ENCODE measurements around the gene ADAMTS19.

ADAMTS19 gene

DNA sequence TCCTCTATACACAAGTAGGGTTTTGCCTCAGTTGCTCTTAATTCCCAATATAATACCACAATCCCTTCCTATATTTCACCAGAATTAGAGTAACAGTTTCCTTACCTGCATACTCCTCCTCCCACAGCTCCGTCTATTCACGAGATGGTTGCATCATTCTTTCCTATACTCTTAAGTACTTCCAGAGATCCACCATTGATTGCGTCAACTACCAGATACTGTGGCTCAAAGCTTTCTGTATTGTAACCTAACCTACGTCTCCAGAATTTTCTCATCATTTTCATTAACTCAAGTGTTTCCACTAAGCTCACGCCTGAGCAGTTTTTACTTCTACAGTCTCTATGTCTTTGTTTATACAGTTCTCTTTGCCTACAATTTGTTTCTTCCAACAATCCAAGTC, 256.6 kb downstream of the ADAMTS19 start:
- in situ Hi-C loops (cut with HindIII; ENCODE audit: low pct_ligation_motif_present, low sequenced_read_pairs): no loop called here
- no peak for DNase-seq
- no peak overlapping the region for H3K27ac ChIP-seq
- no peak for TF ChIP-seq CTCF (IDR thresholded peaks at IDR 0.05; ENCODE audit: low read depth, low read length, missing control alignments)
- H3K27me3 ChIP-seq (replicated peaks): no peaks in the 10 kb centered on the region
- no peaks in the 10 kb centered on the region for H3K36me3 ChIP-seq (replicated peaks)
- H3K4me3 ChIP-seq (ENCODE audit: low read depth, low read length): no peak overlapping the region

- in situ Hi-C loops (cut with HindIII; ENCODE audit: low pct_ligation_motif_present, low sequenced_read_pairs): no loop called here
- no peak for TF ChIP-seq CTCF (IDR thresholded peaks at IDR 0.05; ENCODE audit: low read depth, low read length, missing control alignments)
Observed at GRCh38 chr5:129717751-129718310, 257.7 kb downstream of the ADAMTS19 start.

GRCh38 chr5:129718471-129719090, 258.5 kb downstream of the ADAMTS19 start:
- DNase-seq: no peak
- H3K4me3 ChIP-seq (ENCODE audit: low read depth, low read length): no peak overlapping the region
- no peaks in the 10 kb centered on the region for H3K27me3 ChIP-seq (replicated peaks)
- H3K27ac ChIP-seq: no peak overlapping the region
- in situ Hi-C loops (cut with HindIII; ENCODE audit: low pct_ligation_motif_present, low sequenced_read_pairs): no loop called here
- TF ChIP-seq CTCF (IDR thresholded peaks at IDR 0.05; ENCODE audit: low read depth, low read length, missing control alignments): no peak
- no peaks in the 10 kb centered on the region for H3K36me3 ChIP-seq (replicated peaks)

More at GRCh38 chr5:129717751-129718310, 257.7 kb downstream of the ADAMTS19 start:
- Histone ChIP-seq H3K27me3 (replicated peaks) (no peaks in the 10 kb centered on the region), H3K36me3 (replicated peaks) (no peaks in the 10 kb centered on the region), H3K27ac (no peak overlapping the region), H3K4me3 (ENCODE audit: low read depth, low read length) (no peak overlapping the region)
- no peak for DNase-seq

GRCh38 chr5:129724222-129724621, 264.1 kb downstream of the ADAMTS19 start:
- in situ Hi-C loops (cut with HindIII; ENCODE audit: low pct_ligation_motif_present, low sequenced_read_pairs): no loop called here
- DNase-seq: no peak
- no peak overlapping the region for H3K4me3 ChIP-seq (ENCODE audit: low read depth, low read length)
- TF ChIP-seq CTCF (IDR thresholded peaks at IDR 0.05; ENCODE audit: low read depth, low read length, missing control alignments): no peak
- H3K36me3 ChIP-seq (replicated peaks): no peaks in the 10 kb centered on the region
- no peaks in the 10 kb centered on the region for H3K27me3 ChIP-seq (replicated peaks)
- H3K27ac ChIP-seq: no peak overlapping the region

DNA sequence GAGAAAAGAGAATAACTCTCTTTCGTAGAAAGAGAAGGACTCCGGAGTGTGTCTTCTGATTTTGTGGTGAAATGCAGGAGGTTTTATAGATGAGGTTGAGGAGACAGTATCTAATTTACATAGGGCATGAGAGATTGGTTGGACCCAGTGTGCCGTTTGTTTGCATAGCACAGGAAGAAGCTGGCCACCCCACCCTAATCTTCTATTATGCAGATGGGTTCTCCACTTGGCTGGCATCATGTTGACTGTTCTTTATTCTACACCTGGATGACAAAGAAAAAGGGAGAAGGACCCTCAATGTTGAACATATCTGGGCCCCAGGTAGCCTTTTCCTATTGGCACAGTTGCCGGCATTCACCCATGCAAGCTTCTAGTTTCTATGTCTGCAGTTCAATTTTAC, 264.5 kb downstream of the ADAMTS19 start:
- Histone ChIP-seq H3K36me3 (replicated peaks) (no peaks in the 10 kb centered on the region), H3K4me3 (ENCODE audit: low read depth, low read length) (no peak overlapping the region), H3K27me3 (replicated peaks) (no peaks in the 10 kb centered on the region), H3K27ac (no peak overlapping the region)
- DNase-seq: no peak
- in situ Hi-C loops (cut with HindIII; ENCODE audit: low pct_ligation_motif_present, low sequenced_read_pairs): no loop called here
- no peak for TF ChIP-seq CTCF (IDR thresholded peaks at IDR 0.05; ENCODE audit: low read depth, low read length, missing control alignments)

DNA sequence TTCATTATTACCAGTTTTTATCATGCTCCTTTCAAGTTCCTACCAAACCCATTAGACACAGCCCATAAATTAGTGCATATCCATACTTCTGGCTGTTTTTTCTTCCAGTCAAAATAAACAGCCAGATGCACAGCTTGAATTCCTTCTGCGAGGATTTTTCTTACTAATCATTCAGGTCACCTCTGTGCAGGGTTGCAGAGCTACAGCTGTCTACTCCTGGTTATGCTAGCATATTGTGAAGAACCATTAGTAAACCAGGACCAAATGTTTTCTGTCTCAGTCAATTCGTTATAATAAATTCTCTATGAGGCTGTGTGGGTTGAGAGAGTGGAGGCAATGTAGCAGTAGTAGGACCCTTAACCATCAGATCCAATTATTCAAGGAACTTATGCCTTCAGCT, 279.7 kb downstream of the ADAMTS19 start:
- Histone ChIP-seq H3K4me3 (ENCODE audit: low read depth, low read length) (no peak overlapping the region), H3K27me3 (replicated peaks) (no peaks in the 10 kb centered on the region), H3K27ac (no peak overlapping the region), H3K36me3 (replicated peaks) (no peaks in the 10 kb centered on the region)
- in situ Hi-C loops (cut with HindIII; ENCODE audit: low pct_ligation_motif_present, low sequenced_read_pairs): no loop called here
- DNase-seq: no peak
- no peak for TF ChIP-seq CTCF (IDR thresholded peaks at IDR 0.05; ENCODE audit: low read depth, low read length, missing control alignments)
